ENCODE results near the gene RNF115. TPM values are rescaled to one million over a fixed set of nuclear protein-coding genes. Genes with fewer than 3 reads are reported as not detected.
"Not testable (repeated sequence)": the region's sequence is repeated elsewhere in the genome, so short reads cannot be mapped to it uniquely, and the experiment has no call there.

Gene RNF115
- total and polyA plus RNA-seq, 2 of the 4 experiments (the other 2 are of a cell fraction): 13.5 to 22.9 TPM

- ATAC-seq (ENCODE audit: low read depth); H3K18ac ChIP-seq (ENCODE audit: low read depth, low read length); H2BK15ac ChIP-seq (ENCODE audit: low read depth, low read length); H3K4me3 ChIP-seq (ENCODE audit: insufficient read depth, low read depth, low read length); H4K5ac ChIP-seq (ENCODE audit: low read depth, low read length); H3K27me3 ChIP-seq (ENCODE audit: control insufficient read depth, insufficient read depth, low read length); H3K23ac ChIP-seq (ENCODE audit: low read depth, low read length); intact Hi-C loops (cut with micrococcal nuclease); H4K8ac ChIP-seq (ENCODE audit: low read depth in 2 of 2, low read length in 2 of 2); BruUV-seq (replicated peaks); POLR2A ChIA-PET (ENCODE audit: unreplicated experiment); H2BK120ac ChIP-seq (ENCODE audit: low read depth, low read length); H3K14ac ChIP-seq (replicated peaks; ENCODE audit: low read depth, low read length); H4K91ac ChIP-seq (ENCODE audit: insufficient read depth, low read depth, low read length); H2AFZ ChIP-seq (replicated peaks; ENCODE audit: low read length, poor library complexity); H3K9me3 ChIP-seq (ENCODE audit: control insufficient read depth, insufficient read depth, low read length); dilution Hi-C loops (cut with HindIII; ENCODE audit: low sequenced_read_pairs, unreplicated experiment); H3K9ac ChIP-seq (ENCODE audit: low read depth, low read length); H3K9me1 ChIP-seq (ENCODE audit: insufficient read depth, low read length); H2AK9ac ChIP-seq (replicated peaks; ENCODE audit: low read depth, low read length, poor library complexity); H2BK20ac ChIP-seq (ENCODE audit: low read depth, low read length); DNase-seq; H3K27ac ChIP-seq (ENCODE audit: insufficient read depth, low read length); H3K4me2 ChIP-seq (ENCODE audit: low read depth, low read length); H2BK5ac ChIP-seq (ENCODE audit: low read depth, low read length, poor library complexity, severe bottlenecking); CTCF ChIA-PET; H4K20me1 ChIP-seq (ENCODE audit: insufficient read depth, low read length); H3K4me1 ChIP-seq (ENCODE audit: control insufficient read depth, insufficient read depth, low read length); H2AK5ac ChIP-seq (ENCODE audit: low read depth, low read length); H3K4ac ChIP-seq (ENCODE audit: low read depth, low read length); in situ Hi-C loops (cut with MboI; ENCODE audit: low sequenced_read_pairs); H3K56ac ChIP-seq (ENCODE audit: extremely low read depth, insufficient read depth, low read length): not testable (repeated sequence)
- peaks cover 21 to 47% of the 10 kb centered on the region in 2 experiments for H3K79me1 ChIP-seq (ENCODE audit: low read depth in 1 of 2, low read length in 2 of 2)
- WGBS, 2 experiments (ENCODE audit: extremely low coverage in 2 of 2, insufficient read length in 1 of 2): no CpG with 5 or more reads among the region's 2 CpGs
- peaks cover 53% of the 10 kb centered on the region for H3K36me3 ChIP-seq (ENCODE audit: control insufficient read depth, insufficient read depth, low read length)
Observed at GRCh38 chr1:145830810-145831209, 6.9 kb upstream of the RNF115 start.

Data from IMR-90 (cell line).